Measurements from ENCODE around the gene KCNJ3.

Gene KCNJ3

DNA sequence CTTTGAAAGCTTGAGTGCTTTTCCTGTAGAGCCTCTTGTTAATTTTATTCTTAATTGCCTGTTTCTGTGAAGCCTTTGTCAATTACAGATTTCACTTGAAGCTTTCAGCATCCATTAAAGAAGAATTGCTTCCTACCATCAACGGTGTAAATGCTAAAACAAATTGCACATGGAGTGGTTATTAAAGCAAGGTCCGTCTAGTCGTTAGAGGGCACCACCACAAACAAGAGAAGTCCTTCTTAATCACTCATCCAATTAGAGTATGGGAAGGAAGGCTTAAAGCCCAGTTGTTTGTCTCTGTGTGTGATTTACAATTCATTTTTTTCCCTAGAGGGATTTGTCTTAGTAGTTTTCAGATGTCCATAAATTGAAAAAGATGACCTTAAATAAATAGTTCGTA is 1.6 kb downstream of the KCNJ3 start:
- H3K4me1 ChIP-seq (ENCODE audit: control insufficient read depth, insufficient read depth, low read length): no peaks in the 10 kb centered on the region
- H3K27ac ChIP-seq (ENCODE audit: extremely low read depth, low read depth, low read length): no peak overlapping the region
- H3K36me3 ChIP-seq (ENCODE audit: control insufficient read depth in 2 of 2, insufficient read depth in 1 of 2, low read length in 2 of 2): no peaks in the 10 kb centered on the region
- no peak overlapping the region for H3K4me3 ChIP-seq (ENCODE audit: low read depth, low read length)
- CTCF ChIA-PET: interaction anchor here (0.6 kb wide), 1 partner anchor 328 kb away, joined by 4 read pairs; no protein-coding TSS in a partner anchor
- no peaks in the 10 kb centered on the region for H3K9me3 ChIP-seq (ENCODE audit: control insufficient read depth, insufficient read depth, low read depth, low read length)
- POLR2A ChIA-PET: no interaction called here
- TF ChIP-seq, protein P1, sequence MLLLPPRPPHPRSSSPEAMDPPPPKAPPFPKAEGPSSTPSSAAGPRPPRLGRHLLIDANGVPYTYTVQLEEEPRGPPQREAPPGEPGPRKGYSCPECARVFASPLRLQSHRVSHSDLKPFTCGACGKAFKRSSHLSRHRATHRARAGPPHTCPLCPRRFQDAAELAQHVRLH (tag by site-specific recombination; IDR thresholded peaks at IDR 0.05): no peak
- TF ChIP-seq, protein P2, sequence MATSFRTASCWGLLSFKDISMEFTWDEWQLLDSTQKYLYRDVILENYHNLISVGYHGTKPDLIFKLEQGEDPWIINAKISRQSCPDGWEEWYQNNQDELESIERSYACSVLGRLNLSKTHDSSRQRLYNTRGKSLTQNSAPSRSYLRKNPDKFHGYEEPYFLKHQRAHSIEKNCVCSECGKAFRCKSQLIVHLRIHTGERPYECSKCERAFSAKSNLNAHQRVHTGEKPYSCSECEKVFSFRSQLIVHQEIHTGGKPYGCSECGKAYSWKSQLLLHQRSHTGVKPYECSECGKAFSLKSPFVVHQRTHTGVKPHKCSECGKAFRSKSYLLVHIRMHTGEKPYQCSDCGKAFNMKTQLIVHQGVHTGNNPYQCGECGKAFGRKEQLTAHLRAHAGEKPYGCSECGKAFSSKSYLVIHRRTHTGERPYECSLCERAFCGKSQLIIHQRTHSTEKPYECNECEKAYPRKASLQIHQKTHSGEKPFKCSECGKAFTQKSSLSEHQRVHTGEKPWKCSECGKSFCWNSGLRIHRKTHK (tag by site-specific recombination; IDR thresholded peaks at IDR 0.05): no peak
- no peak for TF ChIP-seq ZBTB20 (tag by site-specific recombination; IDR thresholded peaks at IDR 0.05)
- no peak for TF ChIP-seq MEIS1 (CRISPR knock-in tag; IDR thresholded peaks at IDR 0.05; ENCODE audit: borderline replicate concordance)
- TF ChIP-seq, protein P3, sequence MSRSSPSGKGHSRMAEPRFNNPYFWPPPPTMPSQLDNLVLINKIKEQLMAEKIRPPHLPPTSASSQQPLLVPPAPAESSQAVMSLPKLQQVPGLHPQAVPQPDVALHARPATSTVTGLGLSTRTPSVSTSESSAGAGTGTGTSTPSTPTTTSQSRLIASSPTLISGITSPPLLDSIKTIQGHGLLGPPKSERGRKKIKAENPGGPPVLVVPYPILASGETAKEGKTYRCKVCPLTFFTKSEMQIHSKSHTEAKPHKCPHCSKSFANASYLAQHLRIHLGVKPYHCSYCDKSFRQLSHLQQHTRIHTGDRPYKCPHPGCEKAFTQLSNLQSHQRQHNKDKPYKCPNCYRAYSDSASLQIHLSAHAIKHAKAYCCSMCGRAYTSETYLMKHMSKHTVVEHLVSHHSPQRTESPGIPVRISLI (tag by site-specific recombination; IDR thresholded peaks at IDR 0.05): no peak
- TF ChIP-seq, protein P4, sequence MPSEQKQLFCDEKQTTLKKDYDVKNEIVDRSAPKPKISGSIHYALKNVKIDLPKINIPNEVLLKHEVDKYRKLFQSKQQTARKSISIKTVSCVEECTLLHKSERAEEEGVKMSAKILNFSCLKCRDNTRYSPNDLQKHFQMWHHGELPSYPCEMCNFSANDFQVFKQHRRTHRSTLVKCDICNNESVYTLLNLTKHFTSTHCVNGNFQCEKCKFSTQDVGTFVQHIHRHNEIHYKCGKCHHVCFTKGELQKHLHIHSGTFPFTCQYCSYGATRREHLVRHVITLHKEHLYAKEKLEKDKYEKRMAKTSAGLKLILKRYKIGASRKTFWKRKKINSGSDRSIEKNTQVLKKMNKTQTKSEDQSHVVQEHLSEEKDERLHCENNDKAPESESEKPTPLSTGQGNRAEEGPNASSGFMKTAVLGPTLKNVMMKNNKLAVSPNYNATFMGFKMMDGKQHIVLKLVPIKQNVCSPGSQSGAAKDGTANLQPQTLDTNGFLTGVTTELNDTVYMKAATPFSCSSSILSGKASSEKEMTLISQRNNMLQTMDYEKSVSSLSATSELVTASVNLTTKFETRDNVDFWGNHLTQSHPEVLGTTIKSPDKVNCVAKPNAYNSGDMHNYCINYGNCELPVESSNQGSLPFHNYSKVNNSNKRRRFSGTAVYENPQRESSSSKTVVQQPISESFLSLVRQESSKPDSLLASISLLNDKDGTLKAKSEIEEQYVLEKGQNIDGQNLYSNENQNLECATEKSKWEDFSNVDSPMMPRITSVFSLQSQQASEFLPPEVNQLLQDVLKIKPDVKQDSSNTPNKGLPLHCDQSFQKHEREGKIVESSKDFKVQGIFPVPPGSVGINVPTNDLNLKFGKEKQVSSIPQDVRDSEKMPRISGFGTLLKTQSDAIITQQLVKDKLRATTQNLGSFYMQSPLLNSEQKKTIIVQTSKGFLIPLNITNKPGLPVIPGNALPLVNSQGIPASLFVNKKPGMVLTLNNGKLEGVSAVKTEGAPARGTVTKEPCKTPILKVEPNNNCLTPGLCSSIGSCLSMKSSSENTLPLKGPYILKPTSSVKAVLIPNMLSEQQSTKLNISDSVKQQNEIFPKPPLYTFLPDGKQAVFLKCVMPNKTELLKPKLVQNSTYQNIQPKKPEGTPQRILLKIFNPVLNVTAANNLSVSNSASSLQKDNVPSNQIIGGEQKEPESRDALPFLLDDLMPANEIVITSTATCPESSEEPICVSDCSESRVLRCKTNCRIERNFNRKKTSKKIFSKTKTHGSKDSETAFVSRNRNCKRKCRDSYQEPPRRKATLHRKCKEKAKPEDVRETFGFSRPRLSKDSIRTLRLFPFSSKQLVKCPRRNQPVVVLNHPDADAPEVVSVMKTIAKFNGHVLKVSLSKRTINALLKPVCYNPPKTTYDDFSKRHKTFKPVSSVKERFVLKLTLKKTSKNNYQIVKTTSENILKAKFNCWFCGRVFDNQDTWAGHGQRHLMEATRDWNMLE (tag by site-specific recombination; conservative IDR thresholded peaks at IDR 0.05; ENCODE audit: low read depth): no peak
- no peak for TF ChIP-seq ZBTB17 (tag by site-specific recombination; IDR thresholded peaks at IDR 0.05)
- TF ChIP-seq ZNF292 (tag by site-specific recombination; IDR thresholded peaks at IDR 0.05; ENCODE audit: borderline replicate concordance, low read depth): no peak
- no peak for TF ChIP-seq ZNF239 (tag by site-specific recombination; IDR thresholded peaks at IDR 0.05)
- no peak for TF ChIP-seq ZNF701 (tag by site-specific recombination; IDR thresholded peaks at IDR 0.05)
- TF ChIP-seq ZNF423 (tag by site-specific recombination; IDR thresholded peaks at IDR 0.05): no peak
- no peak for TF ChIP-seq ZNF391 (tag by site-specific recombination; IDR thresholded peaks at IDR 0.05; ENCODE audit: borderline replicate concordance, low read depth)
- TF ChIP-seq ZFP3 (tag by site-specific recombination; IDR thresholded peaks at IDR 0.05; ENCODE audit: low read depth): no peak
- TF ChIP-seq HOXD13 (CRISPR knock-in tag; IDR thresholded peaks at IDR 0.05; ENCODE audit: borderline replicate concordance): no peak
- TF ChIP-seq OVOL3 (tag by site-specific recombination; IDR thresholded peaks at IDR 0.05): no peak
- no peak for TF ChIP-seq YY1 (tag by site-specific recombination; IDR thresholded peaks at IDR 0.05)

DNA sequence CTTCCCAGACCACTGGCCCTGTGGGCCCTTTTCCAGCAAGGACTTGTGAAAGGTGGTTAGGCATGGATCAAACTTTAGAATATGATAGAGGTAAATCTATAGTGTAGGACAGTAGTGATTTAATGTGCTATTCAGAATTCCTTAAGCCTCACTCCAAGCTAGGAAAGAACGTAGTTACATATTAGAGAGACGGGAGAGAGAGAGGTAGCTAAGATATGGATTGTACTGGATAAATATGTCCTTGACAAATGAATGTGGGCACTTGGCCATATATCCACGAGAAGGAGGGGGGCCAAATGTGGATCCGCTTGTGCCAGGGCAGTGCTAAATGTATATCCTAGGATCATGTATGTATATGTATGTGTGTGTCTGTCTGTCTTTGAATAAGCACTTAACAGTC is 6.5 kb downstream of the KCNJ3 start:
- Histone ChIP-seq H3K36me3 (ENCODE audit: control insufficient read depth in 2 of 2, insufficient read depth in 1 of 2, low read length in 2 of 2) (no peaks in the 10 kb centered on the region), H3K4me1 (ENCODE audit: control insufficient read depth, insufficient read depth, low read length) (no peaks in the 10 kb centered on the region), H3K4me3 (ENCODE audit: low read depth, low read length) (no peak overlapping the region), H3K27ac (ENCODE audit: extremely low read depth, low read depth, low read length) (no peak overlapping the region), H3K9me3 (ENCODE audit: control insufficient read depth, insufficient read depth, low read depth, low read length) (no peaks in the 10 kb centered on the region)
- CTCF ChIA-PET: no interaction called here
- POLR2A ChIA-PET: no interaction called here
- TF ChIP-seq ZFP37 (tag by site-specific recombination; IDR thresholded peaks at IDR 0.05) (no peak), ZFP69B (tag by site-specific recombination; IDR thresholded peaks at IDR 0.05) (no peak), ZNF114 (tag by site-specific recombination; IDR thresholded peaks at IDR 0.05) (no peak), ZNF707 (tag by site-specific recombination; IDR thresholded peaks at IDR 0.05) (no peak)
- TF ChIP-seq, protein P5, sequence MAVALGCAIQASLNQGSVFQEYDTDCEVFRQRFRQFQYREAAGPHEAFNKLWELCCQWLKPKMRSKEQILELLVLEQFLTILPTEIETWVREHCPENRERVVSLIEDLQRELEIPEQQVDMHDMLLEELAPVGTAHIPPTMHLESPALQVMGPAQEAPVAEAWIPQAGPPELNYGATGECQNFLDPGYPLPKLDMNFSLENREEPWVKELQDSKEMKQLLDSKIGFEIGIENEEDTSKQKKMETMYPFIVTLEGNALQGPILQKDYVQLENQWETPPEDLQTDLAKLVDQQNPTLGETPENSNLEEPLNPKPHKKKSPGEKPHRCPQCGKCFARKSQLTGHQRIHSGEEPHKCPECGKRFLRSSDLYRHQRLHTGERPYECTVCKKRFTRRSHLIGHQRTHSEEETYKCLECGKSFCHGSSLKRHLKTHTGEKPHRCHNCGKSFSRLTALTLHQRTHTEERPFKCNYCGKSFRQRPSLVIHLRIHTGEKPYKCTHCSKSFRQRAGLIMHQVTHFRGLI (tag by site-specific recombination; IDR thresholded peaks at IDR 0.05): no peak
- TF ChIP-seq, protein P6, sequence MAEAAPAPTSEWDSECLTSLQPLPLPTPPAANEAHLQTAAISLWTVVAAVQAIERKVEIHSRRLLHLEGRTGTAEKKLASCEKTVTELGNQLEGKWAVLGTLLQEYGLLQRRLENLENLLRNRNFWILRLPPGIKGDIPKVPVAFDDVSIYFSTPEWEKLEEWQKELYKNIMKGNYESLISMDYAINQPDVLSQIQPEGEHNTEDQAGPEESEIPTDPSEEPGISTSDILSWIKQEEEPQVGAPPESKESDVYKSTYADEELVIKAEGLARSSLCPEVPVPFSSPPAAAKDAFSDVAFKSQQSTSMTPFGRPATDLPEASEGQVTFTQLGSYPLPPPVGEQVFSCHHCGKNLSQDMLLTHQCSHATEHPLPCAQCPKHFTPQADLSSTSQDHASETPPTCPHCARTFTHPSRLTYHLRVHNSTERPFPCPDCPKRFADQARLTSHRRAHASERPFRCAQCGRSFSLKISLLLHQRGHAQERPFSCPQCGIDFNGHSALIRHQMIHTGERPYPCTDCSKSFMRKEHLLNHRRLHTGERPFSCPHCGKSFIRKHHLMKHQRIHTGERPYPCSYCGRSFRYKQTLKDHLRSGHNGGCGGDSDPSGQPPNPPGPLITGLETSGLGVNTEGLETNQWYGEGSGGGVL (tag by site-specific recombination; IDR thresholded peaks at IDR 0.05): no peak
- TF ChIP-seq, protein P7, sequence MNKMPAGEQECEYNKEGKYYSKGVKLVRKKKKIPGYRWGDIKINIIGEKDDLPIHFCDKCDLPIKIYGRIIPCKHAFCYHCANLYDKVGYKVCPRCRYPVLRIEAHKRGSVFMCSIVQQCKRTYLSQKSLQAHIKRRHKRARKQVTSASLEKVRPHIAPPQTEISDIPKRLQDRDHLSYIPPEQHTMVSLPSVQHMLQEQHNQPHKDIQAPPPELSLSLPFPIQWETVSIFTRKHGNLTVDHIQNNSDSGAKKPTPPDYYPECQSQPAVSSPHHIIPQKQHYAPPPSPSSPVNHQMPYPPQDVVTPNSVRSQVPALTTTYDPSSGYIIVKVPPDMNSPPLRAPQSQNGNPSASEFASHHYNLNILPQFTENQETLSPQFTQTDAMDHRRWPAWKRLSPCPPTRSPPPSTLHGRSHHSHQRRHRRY (tag by site-specific recombination; IDR thresholded peaks at IDR 0.05): no peak

Measured in HEK293 (cell line).